Osteocyte (in vitro differentiated cells): ENCODE data around the gene MRPL17. TPM values are rescaled to one million over a fixed set of nuclear protein-coding genes. Genes with fewer than 3 reads are reported as not detected.

Experiments used
- DNase-seq: peaks from one replicate; pipeline ENCODE4 v3.0.0; 2021; ENCODE audit warnings: mixed read lengths; ENCODE audit not compliant: unreplicated experiment; ENCODE audit errors: extremely low spot score
- H3K27ac Mint-ChIP-seq: one replicate; pipeline ENCODE4 v1.8.0; 2021; ENCODE audit warnings: mild to moderate bottlenecking, mixed read lengths; ENCODE audit not compliant: unreplicated experiment
- H3K27me3 Mint-ChIP-seq: one replicate; pipeline ENCODE4 v1.8.0; 2021; ENCODE audit warnings: mixed read lengths; ENCODE audit not compliant: unreplicated experiment
- H3K36me3 Mint-ChIP-seq: one replicate; pipeline ENCODE4 v1.8.0; 2021; ENCODE audit warnings: mixed read lengths; ENCODE audit not compliant: unreplicated experiment
- H3K4me1 Mint-ChIP-seq: one replicate; pipeline ENCODE4 v1.8.0; 2021; ENCODE audit warnings: mixed read lengths; ENCODE audit not compliant: unreplicated experiment
- H3K4me3 Mint-ChIP-seq: one replicate; pipeline ENCODE4 v1.8.0; 2021; ENCODE audit warnings: mild to moderate bottlenecking, moderate library complexity, mixed read lengths; ENCODE audit not compliant: unreplicated experiment
- H3K9me3 Mint-ChIP-seq: one replicate; pipeline ENCODE4 v1.8.0; 2021; ENCODE audit warnings: mixed read lengths; ENCODE audit not compliant: unreplicated experiment
- total RNA-seq: library from RNA; stranded (reverse); gene quantifications from 2 replicates; pipeline ENCODE4 v1.2.1, GENCODE V29; 2021
- TF ChIP-seq, protein P1 (sequence below): fragments of 200-600 bp; sonication (generic); IDR thresholded peaks from 2 replicates; pipeline ENCODE4 v1.5.0; 2021; ENCODE audit warnings: antibody characterized with exemption, mild to moderate bottlenecking, moderate library complexity

Gene MRPL17
- total RNA-seq, 1 donor from 2014 or later = 49.8 TPM

DNA sequence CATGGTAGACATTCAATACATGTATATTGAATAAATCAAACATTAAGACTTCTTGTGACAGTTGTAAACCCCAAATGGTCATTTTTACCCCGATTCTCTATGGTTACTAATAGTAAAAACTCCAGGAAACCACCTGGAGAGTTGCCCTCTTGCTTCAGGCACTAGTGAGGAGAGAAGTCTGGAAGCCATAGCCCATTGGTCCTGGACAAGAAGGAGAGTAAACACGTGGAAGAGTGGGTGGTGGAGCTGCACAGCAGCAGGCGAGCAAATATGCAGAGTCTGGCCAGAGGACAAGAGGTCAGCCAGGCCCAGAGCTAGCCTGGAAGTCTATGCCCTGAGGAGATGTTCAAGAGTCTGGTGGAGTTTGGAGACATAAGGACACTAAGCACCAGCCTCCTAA is 45.3 kb downstream of the MRPL17 start:
- DNase-seq = no peak
- no peak overlapping the region for H3K4me3 Mint-ChIP-seq
- no peaks in the 10 kb centered on the region for H3K27me3 Mint-ChIP-seq
- no peaks in the 10 kb centered on the region for H3K4me1 Mint-ChIP-seq
- H3K27ac Mint-ChIP-seq = no peak overlapping the region
- H3K9me3 Mint-ChIP-seq = no peaks in the 10 kb centered on the region
- TF ChIP-seq, protein P1, sequence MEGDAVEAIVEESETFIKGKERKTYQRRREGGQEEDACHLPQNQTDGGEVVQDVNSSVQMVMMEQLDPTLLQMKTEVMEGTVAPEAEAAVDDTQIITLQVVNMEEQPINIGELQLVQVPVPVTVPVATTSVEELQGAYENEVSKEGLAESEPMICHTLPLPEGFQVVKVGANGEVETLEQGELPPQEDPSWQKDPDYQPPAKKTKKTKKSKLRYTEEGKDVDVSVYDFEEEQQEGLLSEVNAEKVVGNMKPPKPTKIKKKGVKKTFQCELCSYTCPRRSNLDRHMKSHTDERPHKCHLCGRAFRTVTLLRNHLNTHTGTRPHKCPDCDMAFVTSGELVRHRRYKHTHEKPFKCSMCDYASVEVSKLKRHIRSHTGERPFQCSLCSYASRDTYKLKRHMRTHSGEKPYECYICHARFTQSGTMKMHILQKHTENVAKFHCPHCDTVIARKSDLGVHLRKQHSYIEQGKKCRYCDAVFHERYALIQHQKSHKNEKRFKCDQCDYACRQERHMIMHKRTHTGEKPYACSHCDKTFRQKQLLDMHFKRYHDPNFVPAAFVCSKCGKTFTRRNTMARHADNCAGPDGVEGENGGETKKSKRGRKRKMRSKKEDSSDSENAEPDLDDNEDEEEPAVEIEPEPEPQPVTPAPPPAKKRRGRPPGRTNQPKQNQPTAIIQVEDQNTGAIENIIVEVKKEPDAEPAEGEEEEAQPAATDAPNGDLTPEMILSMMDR = no peak
- peaks cover 12% of the 10 kb centered on the region for H3K36me3 Mint-ChIP-seq

DNA sequence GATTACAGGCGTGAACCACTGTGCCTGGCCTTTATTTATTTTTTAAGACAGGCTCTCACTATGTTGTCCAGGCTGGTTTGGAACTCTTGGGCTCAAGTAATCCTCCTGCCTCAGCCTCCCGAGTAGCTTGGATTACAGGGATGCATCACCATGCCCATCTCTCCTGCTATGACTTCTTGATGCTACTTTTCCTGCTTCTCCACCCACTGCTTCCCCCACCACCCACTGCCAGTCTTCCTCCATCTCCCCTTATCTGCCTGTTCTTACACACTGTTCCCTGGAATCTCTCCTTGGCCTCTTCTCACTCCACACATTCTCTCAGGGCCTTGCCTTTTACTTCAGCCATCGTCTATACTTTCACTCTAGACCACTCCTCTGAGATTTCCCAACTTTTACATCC is 46.7 kb downstream of the MRPL17 start:
- H3K36me3 Mint-ChIP-seq = peaks cover 17% of the 10 kb centered on the region
- no peaks in the 10 kb centered on the region for H3K27me3 Mint-ChIP-seq
- H3K4me3 Mint-ChIP-seq = no peak overlapping the region
- no peak overlapping the region for H3K27ac Mint-ChIP-seq
- DNase-seq = no peak
- H3K9me3 Mint-ChIP-seq = no peaks in the 10 kb centered on the region
- no peaks in the 10 kb centered on the region for H3K4me1 Mint-ChIP-seq
- TF ChIP-seq, protein P1 = no peak

DNA sequence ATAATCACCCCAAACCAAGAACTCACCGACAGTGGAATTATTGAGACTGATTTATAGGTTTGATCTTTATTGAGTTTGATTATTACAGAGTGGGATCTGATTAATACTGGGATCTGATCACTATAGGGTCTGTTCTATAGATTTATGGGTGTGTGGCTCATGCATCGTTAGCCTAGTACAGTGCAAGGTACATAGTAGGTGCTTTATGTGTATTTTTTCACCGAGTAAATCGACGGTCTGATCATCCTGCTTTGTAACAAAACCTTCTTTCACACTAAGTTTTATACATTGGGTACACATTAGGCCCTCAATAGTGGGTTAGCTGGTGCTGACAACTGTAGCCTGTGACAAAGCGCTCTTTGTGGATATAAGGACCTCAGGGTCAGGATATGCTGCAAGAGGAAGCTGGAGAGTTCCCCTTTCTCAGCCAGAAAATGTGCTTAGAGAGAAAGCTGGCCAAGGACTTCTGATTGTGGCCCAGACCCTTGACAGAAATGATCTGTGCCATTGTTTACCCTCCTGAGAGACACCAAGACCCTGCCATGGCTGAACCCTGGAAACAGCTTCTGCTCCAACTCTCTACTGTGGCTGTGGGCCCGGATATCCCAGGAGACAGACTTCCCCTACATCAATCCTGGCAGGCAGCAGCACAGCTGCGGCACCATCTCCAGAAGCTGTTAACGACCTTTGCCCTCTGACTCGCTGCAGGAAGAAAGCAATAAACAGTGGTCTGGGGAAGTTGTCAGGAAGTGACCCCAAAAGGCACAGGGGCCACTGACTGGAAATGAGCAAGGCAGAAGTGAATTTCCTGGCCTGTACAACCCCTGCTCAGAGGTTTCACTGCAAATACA is 47.8 kb downstream of the MRPL17 start:
- TF ChIP-seq, protein P1 = no peak

DNA sequence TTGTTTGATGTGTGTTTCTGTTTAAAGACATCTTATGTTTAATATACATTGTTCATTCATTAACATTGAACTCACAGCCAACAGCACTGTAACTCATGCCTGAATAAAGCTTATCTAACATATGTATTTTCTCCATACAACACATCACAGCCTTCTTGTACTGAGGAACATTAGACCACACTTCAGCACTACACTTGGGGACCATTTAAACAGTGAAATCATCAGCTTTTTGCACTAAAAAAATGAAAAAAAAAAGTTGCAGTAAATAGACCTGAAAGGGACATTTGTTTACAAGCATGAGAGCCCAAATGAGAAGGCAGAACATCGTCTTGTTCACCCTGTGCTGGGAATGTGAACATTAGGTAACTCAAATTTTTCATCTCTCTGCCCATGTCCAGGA is 48.6 kb downstream of the MRPL17 start:
- DNase-seq = no peak
- TF ChIP-seq, protein P1 = no peak
- Mint-ChIP-seq H3K27ac (no peak overlapping the region), H3K4me1 (no peaks in the 10 kb centered on the region), H3K27me3 (no peaks in the 10 kb centered on the region), H3K9me3 (no peaks in the 10 kb centered on the region), H3K36me3 (peaks cover 22% of the 10 kb centered on the region), H3K4me3 (no peak overlapping the region)

More for the DNA sequence above, 47.8 kb downstream of the MRPL17 start:
- H3K9me3 Mint-ChIP-seq = no peaks in the 10 kb centered on the region
- peaks cover 24% of the 10 kb centered on the region for H3K36me3 Mint-ChIP-seq
- H3K4me1 Mint-ChIP-seq = no peaks in the 10 kb centered on the region
- H3K27ac Mint-ChIP-seq = no peak overlapping the region
- H3K27me3 Mint-ChIP-seq = no peaks in the 10 kb centered on the region
- H3K4me3 Mint-ChIP-seq = no peak overlapping the region
- DNase-seq = no peak
